ENCODE data around the gene RPRD1B.

- TF ChIP-seq, protein P1, sequence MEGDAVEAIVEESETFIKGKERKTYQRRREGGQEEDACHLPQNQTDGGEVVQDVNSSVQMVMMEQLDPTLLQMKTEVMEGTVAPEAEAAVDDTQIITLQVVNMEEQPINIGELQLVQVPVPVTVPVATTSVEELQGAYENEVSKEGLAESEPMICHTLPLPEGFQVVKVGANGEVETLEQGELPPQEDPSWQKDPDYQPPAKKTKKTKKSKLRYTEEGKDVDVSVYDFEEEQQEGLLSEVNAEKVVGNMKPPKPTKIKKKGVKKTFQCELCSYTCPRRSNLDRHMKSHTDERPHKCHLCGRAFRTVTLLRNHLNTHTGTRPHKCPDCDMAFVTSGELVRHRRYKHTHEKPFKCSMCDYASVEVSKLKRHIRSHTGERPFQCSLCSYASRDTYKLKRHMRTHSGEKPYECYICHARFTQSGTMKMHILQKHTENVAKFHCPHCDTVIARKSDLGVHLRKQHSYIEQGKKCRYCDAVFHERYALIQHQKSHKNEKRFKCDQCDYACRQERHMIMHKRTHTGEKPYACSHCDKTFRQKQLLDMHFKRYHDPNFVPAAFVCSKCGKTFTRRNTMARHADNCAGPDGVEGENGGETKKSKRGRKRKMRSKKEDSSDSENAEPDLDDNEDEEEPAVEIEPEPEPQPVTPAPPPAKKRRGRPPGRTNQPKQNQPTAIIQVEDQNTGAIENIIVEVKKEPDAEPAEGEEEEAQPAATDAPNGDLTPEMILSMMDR (IDR thresholded peaks at IDR 0.05): no peak
- no peak for TF ChIP-seq POLR2A (IDR thresholded peaks at IDR 0.05)
Measured at GRCh38 chr20:38109591-38110524, 76.3 kb downstream of the RPRD1B start.
